Midbrain (tissue), 1 donor: ENCODE data around the gene ABO.
"Not testable (repeated sequence)": the region's sequence is repeated elsewhere in the genome, so short reads cannot be mapped to it uniquely, and the experiment has no call there.

Source experiments
- DNase-seq: peaks from one replicate; lab custom pipeline; 2025; lab: John Stamatoyannopoulos, UW

ABO gene

GRCh38 chr9:133225171-133226011 is 49.6 kb downstream of the ABO start:
- no peak for DNase-seq

GRCh38 chr9:133224762-133225161 is 50.2 kb downstream of the ABO start:
- DNase-seq: no peak

- DNase-seq: not testable (repeated sequence)
These were observed 51.7 kb downstream of the ABO start for GRCh38 chr9:133223159-133223756.

GRCh38 chr9:133221994-133222393 is 53.0 kb downstream of the ABO start:
- not testable (repeated sequence) for DNase-seq

GRCh38 chr9:133221177-133221809 is 53.7 kb downstream of the ABO start:
- no peak for DNase-seq

- DNase-seq: not testable (repeated sequence)
These were observed 56.7 kb downstream of the ABO start for GRCh38 chr9:133218049-133218975.

- not testable (repeated sequence) for DNase-seq
These were observed 57.5 kb downstream of the ABO start for GRCh38 chr9:133217333-133217988.

GRCh38 chr9:133214276-133214675 is 60.7 kb downstream of the ABO start:
- DNase-seq: not testable (repeated sequence)

GRCh38 chr9:133210609-133211008 is 64.4 kb downstream of the ABO start:
- no peak for DNase-seq

- no peak for DNase-seq
These were observed 64.8 kb downstream of the ABO start for GRCh38 chr9:133210202-133210532.

GRCh38 chr9:133209327-133210201 is 65.4 kb downstream of the ABO start:
- not testable (repeated sequence) for DNase-seq

- DNase-seq: not testable (repeated sequence)
These were observed 66.1 kb downstream of the ABO start, which contains the start of gene OBP2B for GRCh38 chr9:133208880-133209300. TSS of gene OBP2B (minus strand) at chr9:133209250. CDS start at chr9:133209199, 51 bp downstream.

- DNase-seq: not testable (repeated sequence)
These were observed 66.7 kb downstream of the ABO start for GRCh38 chr9:133208171-133208879.

GRCh38 chr9:133207540-133208170 is 67.3 kb downstream of the ABO start:
- DNase-seq: no peak

- DNase-seq: no peak
These were observed 67.9 kb downstream of the ABO start for GRCh38 chr9:133207021-133207531.

GRCh38 chr9:133205996-133206931 is 68.7 kb downstream of the ABO start:
- no peak for DNase-seq

GRCh38 chr9:133205481-133205887 is 69.5 kb downstream of the ABO start:
- not testable (repeated sequence) for DNase-seq
